ENCODE results near the gene LTBP1. TPM values are rescaled to one million over a fixed set of nuclear protein-coding genes. Genes with fewer than 3 reads are reported as not detected.

LTBP1 gene
- total and polyA plus RNA-seq, 10 of the 15 experiments (the other 5 are each of a cell fraction or from before 2014, with no cell fraction given), result 0.01 to 0.28 (median 0.12) TPM; not detected in 2

DNA sequence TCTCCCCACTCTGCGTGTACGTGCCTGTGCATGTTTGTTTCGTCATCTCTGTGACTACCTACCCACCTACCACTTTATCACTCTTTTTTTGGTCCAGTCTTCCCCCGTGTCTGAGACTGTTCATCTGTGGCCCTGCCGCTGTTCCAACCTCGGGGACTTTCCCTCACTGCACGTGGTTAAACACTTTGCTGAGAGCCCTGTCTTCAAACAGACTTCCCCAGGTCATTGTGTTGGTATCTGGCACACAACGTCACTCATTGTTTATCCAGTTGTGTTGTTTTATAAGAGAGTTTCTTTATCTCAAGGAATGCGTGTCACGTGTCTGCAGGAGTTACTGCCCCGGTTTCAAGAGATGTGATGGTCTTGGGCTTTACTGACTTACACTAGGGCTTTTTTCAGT is 267.7 kb downstream of the LTBP1 start (continued):
- no peak for TF ChIP-seq NFIC (IDR thresholded peaks at IDR 0.05; ENCODE audit: low read depth, low read length)
- no peak for TF ChIP-seq POU2F2 (IDR thresholded peaks at IDR 0.05; ENCODE audit: borderline replicate concordance, low read depth, low read length)
- no peak for TF ChIP-seq POLR2AphosphoS5 (IDR thresholded peaks at IDR 0.05; ENCODE audit: low read length)
- TF ChIP-seq NBN (IDR thresholded peaks at IDR 0.05), result no peak
- no peak for TF ChIP-seq SREBF2 (IDR thresholded peaks at IDR 0.05; ENCODE audit: low read length)
- no peak for TF ChIP-seq CHD2 (IDR thresholded peaks at IDR 0.05; ENCODE audit: borderline replicate concordance, low read depth, low read length)
- TF ChIP-seq IKZF1 (conservative IDR thresholded peaks at IDR 0.05), result no peak
- TF ChIP-seq PML (IDR thresholded peaks at IDR 0.05; ENCODE audit: low read length), result no peak
- TF ChIP-seq, protein P1, sequence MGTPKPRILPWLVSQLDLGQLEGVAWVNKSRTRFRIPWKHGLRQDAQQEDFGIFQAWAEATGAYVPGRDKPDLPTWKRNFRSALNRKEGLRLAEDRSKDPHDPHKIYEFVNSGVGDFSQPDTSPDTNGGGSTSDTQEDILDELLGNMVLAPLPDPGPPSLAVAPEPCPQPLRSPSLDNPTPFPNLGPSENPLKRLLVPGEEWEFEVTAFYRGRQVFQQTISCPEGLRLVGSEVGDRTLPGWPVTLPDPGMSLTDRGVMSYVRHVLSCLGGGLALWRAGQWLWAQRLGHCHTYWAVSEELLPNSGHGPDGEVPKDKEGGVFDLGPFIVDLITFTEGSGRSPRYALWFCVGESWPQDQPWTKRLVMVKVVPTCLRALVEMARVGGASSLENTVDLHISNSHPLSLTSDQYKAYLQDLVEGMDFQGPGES (IDR thresholded peaks at IDR 0.05), result no peak
- TF ChIP-seq, protein P2, sequence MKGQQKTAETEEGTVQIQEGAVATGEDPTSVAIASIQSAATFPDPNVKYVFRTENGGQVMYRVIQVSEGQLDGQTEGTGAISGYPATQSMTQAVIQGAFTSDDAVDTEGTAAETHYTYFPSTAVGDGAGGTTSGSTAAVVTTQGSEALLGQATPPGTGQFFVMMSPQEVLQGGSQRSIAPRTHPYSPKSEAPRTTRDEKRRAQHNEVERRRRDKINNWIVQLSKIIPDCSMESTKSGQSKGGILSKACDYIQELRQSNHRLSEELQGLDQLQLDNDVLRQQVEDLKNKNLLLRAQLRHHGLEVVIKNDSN (IDR thresholded peaks at IDR 0.05; ENCODE audit: borderline replicate concordance, extremely low read length, insufficient read depth, low read depth, low read length), result peak; percentile 39
- TF ChIP-seq RAD51 (IDR thresholded peaks at IDR 0.05), result peak; percentile 57; the same call in 1 of the 2 replicates
- TF ChIP-seq RELA (IDR thresholded peaks at IDR 0.05; ENCODE audit: borderline replicate concordance, partially characterized antibody), result no peak

DNA sequence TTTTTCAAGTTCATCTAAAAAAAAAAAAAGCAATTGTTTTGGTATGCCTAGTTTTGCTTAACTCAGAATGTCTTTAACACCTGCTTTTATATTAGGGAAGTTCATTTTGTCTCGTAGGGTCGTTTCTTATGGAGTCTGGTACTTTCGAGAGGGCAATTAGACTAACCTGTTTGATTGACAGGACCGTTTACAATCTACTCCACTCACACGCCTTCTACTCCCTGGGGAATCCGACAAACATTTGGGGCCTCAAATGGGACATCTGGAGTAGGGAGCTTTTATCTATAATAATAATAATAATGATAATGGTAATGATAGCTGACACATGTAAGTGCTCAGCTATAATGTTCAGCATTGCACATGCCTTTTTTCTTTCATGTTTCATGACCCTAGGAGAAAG is 268.1 kb downstream of the LTBP1 start:
- RAD21 ChIA-PET (ENCODE audit: unreplicated experiment), result no interaction called here

More for the DNA sequence above, 268.1 kb downstream of the LTBP1 start:
- WGBS (ENCODE audit: insufficient coverage, insufficient replicate concordance, low lambda C conversion rate, missing lambda C conversion rate), result 47% methylated on average over 6 of the region's 6 CpGs
- no peaks in the 10 kb centered on the region for H3K79me2 ChIP-seq (ENCODE audit: control insufficient read depth, insufficient read depth, low read length)
- H4K20me1 ChIP-seq (ENCODE audit: control insufficient read depth, insufficient read depth), result no peaks in the 10 kb centered on the region
- no peak for TF ChIP-seq SMARCA5 (IDR thresholded peaks at IDR 0.05)
- TF ChIP-seq, protein P3, sequence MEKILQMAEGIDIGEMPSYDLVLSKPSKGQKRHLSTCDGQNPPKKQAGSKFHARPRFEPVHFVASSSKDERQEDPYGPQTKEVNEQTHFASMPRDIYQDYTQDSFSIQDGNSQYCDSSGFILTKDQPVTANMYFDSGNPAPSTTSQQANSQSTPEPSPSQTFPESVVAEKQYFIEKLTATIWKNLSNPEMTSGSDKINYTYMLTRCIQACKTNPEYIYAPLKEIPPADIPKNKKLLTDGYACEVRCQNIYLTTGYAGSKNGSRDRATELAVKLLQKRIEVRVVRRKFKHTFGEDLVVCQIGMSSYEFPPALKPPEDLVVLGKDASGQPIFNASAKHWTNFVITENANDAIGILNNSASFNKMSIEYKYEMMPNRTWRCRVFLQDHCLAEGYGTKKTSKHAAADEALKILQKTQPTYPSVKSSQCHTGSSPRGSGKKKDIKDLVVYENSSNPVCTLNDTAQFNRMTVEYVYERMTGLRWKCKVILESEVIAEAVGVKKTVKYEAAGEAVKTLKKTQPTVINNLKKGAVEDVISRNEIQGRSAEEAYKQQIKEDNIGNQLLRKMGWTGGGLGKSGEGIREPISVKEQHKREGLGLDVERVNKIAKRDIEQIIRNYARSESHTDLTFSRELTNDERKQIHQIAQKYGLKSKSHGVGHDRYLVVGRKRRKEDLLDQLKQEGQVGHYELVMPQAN (conservative IDR thresholded peaks at IDR 0.05), result no peak
- TF ChIP-seq RUNX3 (IDR thresholded peaks at IDR 0.05; ENCODE audit: low read length), result no peak
- TF ChIP-seq LARP7 (IDR thresholded peaks at IDR 0.05), result no peak
- no peak overlapping the region for H3K27ac ChIP-seq (ENCODE audit: control insufficient read depth, insufficient read depth)
- H3K27me3 ChIP-seq (replicated peaks in 1 of 2; ENCODE audit: control insufficient read depth in 2 of 2, insufficient read depth in 2 of 2, low read length in 1 of 2), result peaks cover 0 to 2% of the 10 kb centered on the region in 2 experiments; a peak in 3 of 4 replicates
- intact Hi-C loops (cut with micrococcal nuclease; ENCODE audit: unreplicated experiment), result no loop called here
- FAIRE-seq, result no peak
- H2AFZ ChIP-seq (ENCODE audit: control insufficient read depth, low read depth, low read length), result no peak overlapping the region
- no peaks in the 10 kb centered on the region for H3K36me3 ChIP-seq (ENCODE audit: control insufficient read depth in 2 of 2, insufficient read depth in 2 of 2, low read length in 1 of 2)
- POLR2A ChIA-PET, result no interaction called here
- no peak for DNase-seq (ENCODE audit: low read depth, low spot score)
- no peak overlapping the region for H3K4me2 ChIP-seq (ENCODE audit: control insufficient read depth, insufficient read depth)
- H3K4me1 ChIP-seq (ENCODE audit: control insufficient read depth, insufficient read depth, low read length), result no peaks in the 10 kb centered on the region
- H3K9me3 ChIP-seq (replicated peaks; ENCODE audit: control insufficient read depth, insufficient read depth, low read length), result no peaks in the 10 kb centered on the region
- CTCF ChIA-PET, result no interaction called here
- no peak overlapping the region for H3K9ac ChIP-seq (ENCODE audit: control insufficient read depth, insufficient read depth, low read length)
- SMC1A ChIA-PET (ENCODE audit: uncharacterized antibody, unreplicated experiment), result no interaction called here
- ATAC-seq, result no peak
- no TSS peak for BruUV-seq (replicated peaks)
- in situ Hi-C loops (cut with MboI), result no loop called here
- no peak overlapping the region for H3K4me3 ChIP-seq

All from GM12878 (cell line).